Fibroblast of lung (primary cell): ENCODE data around the gene GRIK4.

Experiments
- EZH2 ChIP-seq: IDR thresholded peaks from 2 replicates; pipeline ENCODE4 v1.5.1; 2012; ENCODE audit warnings: low read length, control low read depth, mild to moderate bottlenecking; ENCODE audit errors: missing control alignments
- TF ChIP-seq, protein P1 (sequence below), 2 donors: IDR thresholded peaks in 1 of 2; conservative IDR thresholded peaks in 1 of 2; 1 replicate in 1 of 2; 2 replicates in 1 of 2; pipeline ENCODE4 v1.5.1; 2011 to 2012; ENCODE audit warnings: low read length in 2 of 2, control low read depth in 1 of 2, inconsistent platforms in 1 of 2, low read depth in 1 of 2, mild to moderate bottlenecking in 1 of 2

DNA sequence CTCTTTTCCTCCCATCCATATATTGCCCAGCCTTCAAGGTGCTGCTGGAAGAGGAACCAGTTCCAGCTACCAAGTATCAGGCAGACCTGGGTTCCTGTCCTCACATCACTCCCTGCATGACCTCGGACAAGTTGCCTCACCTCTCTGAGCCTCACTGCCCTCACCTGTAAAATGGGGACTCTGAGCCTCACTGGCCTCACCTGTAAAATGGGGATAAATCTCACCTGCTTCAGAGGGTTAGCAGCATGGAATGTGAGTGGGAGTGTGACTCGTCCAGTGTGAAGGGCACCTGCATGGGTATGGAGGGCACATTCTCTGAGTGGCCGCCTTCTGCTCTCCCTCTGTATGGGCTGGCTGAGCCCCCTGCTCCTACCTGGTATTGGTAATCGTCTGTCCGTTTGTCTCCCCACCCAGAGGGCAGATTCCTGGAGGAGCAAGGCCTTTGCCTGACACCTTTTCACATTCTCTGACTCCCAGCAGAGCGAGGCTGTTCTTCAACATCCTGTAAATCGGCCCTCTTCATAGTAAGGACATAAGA is 3.7 kb downstream of the GRIK4 start:
- TF ChIP-seq, protein P1, sequence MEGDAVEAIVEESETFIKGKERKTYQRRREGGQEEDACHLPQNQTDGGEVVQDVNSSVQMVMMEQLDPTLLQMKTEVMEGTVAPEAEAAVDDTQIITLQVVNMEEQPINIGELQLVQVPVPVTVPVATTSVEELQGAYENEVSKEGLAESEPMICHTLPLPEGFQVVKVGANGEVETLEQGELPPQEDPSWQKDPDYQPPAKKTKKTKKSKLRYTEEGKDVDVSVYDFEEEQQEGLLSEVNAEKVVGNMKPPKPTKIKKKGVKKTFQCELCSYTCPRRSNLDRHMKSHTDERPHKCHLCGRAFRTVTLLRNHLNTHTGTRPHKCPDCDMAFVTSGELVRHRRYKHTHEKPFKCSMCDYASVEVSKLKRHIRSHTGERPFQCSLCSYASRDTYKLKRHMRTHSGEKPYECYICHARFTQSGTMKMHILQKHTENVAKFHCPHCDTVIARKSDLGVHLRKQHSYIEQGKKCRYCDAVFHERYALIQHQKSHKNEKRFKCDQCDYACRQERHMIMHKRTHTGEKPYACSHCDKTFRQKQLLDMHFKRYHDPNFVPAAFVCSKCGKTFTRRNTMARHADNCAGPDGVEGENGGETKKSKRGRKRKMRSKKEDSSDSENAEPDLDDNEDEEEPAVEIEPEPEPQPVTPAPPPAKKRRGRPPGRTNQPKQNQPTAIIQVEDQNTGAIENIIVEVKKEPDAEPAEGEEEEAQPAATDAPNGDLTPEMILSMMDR (conservative IDR thresholded peaks at IDR 0.05 in 1 of 2, IDR thresholded peaks at IDR 0.05 in 1 of 2; ENCODE audit: low read depth in 1 of 2, low read length in 2 of 2), result no peak
- no peak for TF ChIP-seq EZH2
